ENCODE data around the gene FRY. TPM values are rescaled to one million over a fixed set of nuclear protein-coding genes. Genes with fewer than 3 reads are reported as not detected.

The FRY gene
- total and polyA plus RNA-seq, 10 of the 15 experiments (the other 5 are each of a cell fraction or from before 2014, with no cell fraction given): 0.18 to 1.4 (median 0.30) TPM

- 66% methylated on average over 5 of the region's 5 CpGs for WGBS (ENCODE audit: insufficient coverage, insufficient replicate concordance, low lambda C conversion rate, missing lambda C conversion rate)
- no peak overlapping the region for H3K4me2 ChIP-seq (ENCODE audit: control insufficient read depth, insufficient read depth)
- H3K36me3 ChIP-seq (ENCODE audit: control insufficient read depth in 2 of 2, insufficient read depth in 2 of 2, low read length in 1 of 2): no peaks in the 10 kb centered on the region
- DNase-seq (ENCODE audit: low read depth, low spot score) (no peak), ATAC-seq (no peak), FAIRE-seq (no peak)
- in situ Hi-C loops (cut with MboI) (no loop called here), intact Hi-C loops (cut with micrococcal nuclease; ENCODE audit: unreplicated experiment) (no loop called here)
- POLR2A ChIA-PET: no interaction called here
- no peaks in the 10 kb centered on the region for H4K20me1 ChIP-seq (ENCODE audit: control insufficient read depth, insufficient read depth)
- H3K79me2 ChIP-seq (ENCODE audit: control insufficient read depth, insufficient read depth, low read length): no peaks in the 10 kb centered on the region
- CTCF ChIA-PET: interaction anchor here (2.0 kb wide), 1 partner anchor 13 kb away, joined by 5 read pairs; no protein-coding TSS in a partner anchor
- no peaks in the 10 kb centered on the region for H3K4me1 ChIP-seq (ENCODE audit: control insufficient read depth, insufficient read depth, low read length)
- H3K9ac ChIP-seq (ENCODE audit: control insufficient read depth, insufficient read depth, low read length): no peak overlapping the region
- no TSS peak for BruUV-seq (replicated peaks)
- H3K27me3 ChIP-seq (replicated peaks in 1 of 2; ENCODE audit: control insufficient read depth in 2 of 2, insufficient read depth in 2 of 2, low read length in 1 of 2): no peaks in the 10 kb centered on the region
- H3K27ac ChIP-seq (ENCODE audit: control insufficient read depth, insufficient read depth): no peak overlapping the region
- H3K9me3 ChIP-seq (replicated peaks; ENCODE audit: control insufficient read depth, insufficient read depth, low read length): no peaks in the 10 kb centered on the region
- SMC1A ChIA-PET (ENCODE audit: uncharacterized antibody, unreplicated experiment): interaction anchor here (0.6 kb wide), 1 partner anchor 36 kb away, joined by 3 read pairs; no protein-coding TSS in a partner anchor
- no peak overlapping the region for H2AFZ ChIP-seq (ENCODE audit: control insufficient read depth, low read depth, low read length)
- H3K4me3 ChIP-seq: no peak overlapping the region
- RAD21 ChIA-PET (ENCODE audit: unreplicated experiment): no interaction called here
- no peak for TF ChIP-seq ESRRA (IDR thresholded peaks at IDR 0.05; ENCODE audit: low read length)
- no peak for TF ChIP-seq CTCF (IDR thresholded peaks at IDR 0.05 in 2 of 3, conservative IDR thresholded peaks at IDR 0.05 in 1 of 3; ENCODE audit: control insufficient read depth in 2 of 3, extremely low read depth in 1 of 3, insufficient read depth in 1 of 3, low read depth in 3 of 3, low read length in 3 of 3)
- TF ChIP-seq, protein P1, sequence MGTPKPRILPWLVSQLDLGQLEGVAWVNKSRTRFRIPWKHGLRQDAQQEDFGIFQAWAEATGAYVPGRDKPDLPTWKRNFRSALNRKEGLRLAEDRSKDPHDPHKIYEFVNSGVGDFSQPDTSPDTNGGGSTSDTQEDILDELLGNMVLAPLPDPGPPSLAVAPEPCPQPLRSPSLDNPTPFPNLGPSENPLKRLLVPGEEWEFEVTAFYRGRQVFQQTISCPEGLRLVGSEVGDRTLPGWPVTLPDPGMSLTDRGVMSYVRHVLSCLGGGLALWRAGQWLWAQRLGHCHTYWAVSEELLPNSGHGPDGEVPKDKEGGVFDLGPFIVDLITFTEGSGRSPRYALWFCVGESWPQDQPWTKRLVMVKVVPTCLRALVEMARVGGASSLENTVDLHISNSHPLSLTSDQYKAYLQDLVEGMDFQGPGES (IDR thresholded peaks at IDR 0.05): no peak
- TF ChIP-seq PKNOX1 (IDR thresholded peaks at IDR 0.05): no peak
- TF ChIP-seq, protein P2, sequence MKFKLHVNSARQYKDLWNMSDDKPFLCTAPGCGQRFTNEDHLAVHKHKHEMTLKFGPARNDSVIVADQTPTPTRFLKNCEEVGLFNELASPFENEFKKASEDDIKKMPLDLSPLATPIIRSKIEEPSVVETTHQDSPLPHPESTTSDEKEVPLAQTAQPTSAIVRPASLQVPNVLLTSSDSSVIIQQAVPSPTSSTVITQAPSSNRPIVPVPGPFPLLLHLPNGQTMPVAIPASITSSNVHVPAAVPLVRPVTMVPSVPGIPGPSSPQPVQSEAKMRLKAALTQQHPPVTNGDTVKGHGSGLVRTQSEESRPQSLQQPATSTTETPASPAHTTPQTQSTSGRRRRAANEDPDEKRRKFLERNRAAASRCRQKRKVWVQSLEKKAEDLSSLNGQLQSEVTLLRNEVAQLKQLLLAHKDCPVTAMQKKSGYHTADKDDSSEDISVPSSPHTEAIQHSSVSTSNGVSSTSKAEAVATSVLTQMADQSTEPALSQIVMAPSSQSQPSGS (IDR thresholded peaks at IDR 0.05; ENCODE audit: low read length): no peak
- TF ChIP-seq DPF2 (IDR thresholded peaks at IDR 0.05): no peak
- TF ChIP-seq SMAD1 (IDR thresholded peaks at IDR 0.05; ENCODE audit: low read depth, partially characterized antibody): no peak
- TF ChIP-seq, protein P3, sequence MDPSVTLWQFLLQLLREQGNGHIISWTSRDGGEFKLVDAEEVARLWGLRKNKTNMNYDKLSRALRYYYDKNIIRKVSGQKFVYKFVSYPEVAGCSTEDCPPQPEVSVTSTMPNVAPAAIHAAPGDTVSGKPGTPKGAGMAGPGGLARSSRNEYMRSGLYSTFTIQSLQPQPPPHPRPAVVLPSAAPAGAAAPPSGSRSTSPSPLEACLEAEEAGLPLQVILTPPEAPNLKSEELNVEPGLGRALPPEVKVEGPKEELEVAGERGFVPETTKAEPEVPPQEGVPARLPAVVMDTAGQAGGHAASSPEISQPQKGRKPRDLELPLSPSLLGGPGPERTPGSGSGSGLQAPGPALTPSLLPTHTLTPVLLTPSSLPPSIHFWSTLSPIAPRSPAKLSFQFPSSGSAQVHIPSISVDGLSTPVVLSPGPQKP (IDR thresholded peaks at IDR 0.05; ENCODE audit: low read depth, low read length): no peak
- TF ChIP-seq SREBF2 (IDR thresholded peaks at IDR 0.05; ENCODE audit: low read length): no peak
- no peak for TF ChIP-seq YY1 (IDR thresholded peaks at IDR 0.05; ENCODE audit: low read depth, low read length)
- TF ChIP-seq ZNF217 (IDR thresholded peaks at IDR 0.05): no peak
- TF ChIP-seq ZNF592 (IDR thresholded peaks at IDR 0.05): no peak
- TF ChIP-seq IKZF1 (conservative IDR thresholded peaks at IDR 0.05): no peak
- TF ChIP-seq ZNF207 (IDR thresholded peaks at IDR 0.05; ENCODE audit: borderline replicate concordance): no peak
- no peak for TF ChIP-seq NR2F1 (conservative IDR thresholded peaks at IDR 0.05)
Observed at GRCh38 chr13:32178763-32179162, 147.2 kb downstream of the FRY start.
